Osteoblast (primary cell): ENCODE data around the gene MRRF. TPM values are rescaled to one million over a fixed set of nuclear protein-coding genes. Genes with fewer than 3 reads are reported as not detected.

ENCODE experiments used
- DNase-seq: peaks from one replicate; pipeline ENCODE4 v3.0.0; 2011; ENCODE audit warnings: low spot score, mixed read lengths; ENCODE audit not compliant: insufficient read length; ENCODE audit errors: missing footprints
- H2AFZ ChIP-seq: 2 replicates; pipeline ENCODE4 v1.6.0; 2011; ENCODE audit warnings: mild to moderate bottlenecking, low read length
- H3K27ac ChIP-seq: 2 replicates; pipeline ENCODE4 v1.5.1; 2011; ENCODE audit warnings: mild to moderate bottlenecking, low read depth, low read length, moderate library complexity
- H3K27me3 ChIP-seq: 2 replicates; pipeline ENCODE4 v1.6.0; 2012; ENCODE audit warnings: mild to moderate bottlenecking, control low read depth, inconsistent platforms, low read length, moderate library complexity; ENCODE audit not compliant: insufficient read depth
- H3K36me3 ChIP-seq: 2 replicates; pipeline ENCODE4 v1.5.1; 2011; ENCODE audit warnings: mild to moderate bottlenecking, low read length, control low read depth, moderate library complexity; ENCODE audit not compliant: insufficient read depth
- H3K4me1 ChIP-seq: 2 replicates; pipeline ENCODE4 v1.5.1; 2011; ENCODE audit warnings: mild to moderate bottlenecking, low read length, control low read depth, moderate library complexity; ENCODE audit not compliant: insufficient read depth
- H3K4me2 ChIP-seq: 2 replicates; pipeline ENCODE4 v1.6.0; 2011; ENCODE audit warnings: mild to moderate bottlenecking, low read length; ENCODE audit not compliant: insufficient read depth
- H3K4me3 ChIP-seq: fragments of 200-600 bp; sonication (generic); 3 replicates; pipeline ENCODE4 v1.5.1; 2012; ENCODE audit warnings: mild to moderate bottlenecking, low read length, inconsistent platforms; ENCODE audit not compliant: insufficient read depth
- H3K79me2 ChIP-seq: 2 replicates; pipeline ENCODE4 v1.6.0; 2012; ENCODE audit warnings: mild to moderate bottlenecking, low read length, control low read depth, inconsistent platforms; ENCODE audit not compliant: insufficient read depth
- H3K9me3 ChIP-seq: 2 replicates; pipeline ENCODE4 v1.5.1; 2011; ENCODE audit warnings: low read depth, low read length, control low read depth
- H4K20me1 ChIP-seq: 2 replicates; pipeline ENCODE4 v1.6.0; 2012; ENCODE audit warnings: mild to moderate bottlenecking, low read length, control low read depth; ENCODE audit not compliant: insufficient read depth
- CTCF ChIP-seq: IDR thresholded peaks from 2 replicates; pipeline ENCODE4 v1.5.1; 2011; ENCODE audit warnings: mild to moderate bottlenecking, low read depth, low read length, moderate library complexity; ENCODE audit errors: extremely low read depth
- total RNA-seq: library from RNA; depleted of rRNA; stranded (reverse); fragments of >200 nt; gene quantifications from 2 replicates; pipeline ENCODE4 v1.2.3, GENCODE V29; 2012

Gene MRRF
- total RNA-seq, 1 donor: 35.8 TPM

GRCh38 chr9:122277285-122277897 lies 12.7 kb downstream of the MRRF start:
- no peak overlapping the region for H2AFZ ChIP-seq
- H3K4me3 ChIP-seq: no peak overlapping the region
- H3K4me1 ChIP-seq: no peaks in the 10 kb centered on the region
- H3K36me3 ChIP-seq: peaks cover 28% of the 10 kb centered on the region
- H3K27me3 ChIP-seq: no peaks in the 10 kb centered on the region
- H3K9me3 ChIP-seq: peaks cover 3% of the 10 kb centered on the region
- H3K27ac ChIP-seq: no peak overlapping the region
- peaks cover 64% of the 10 kb centered on the region for H3K79me2 ChIP-seq
- no peak for DNase-seq
- no peak overlapping the region for H3K4me2 ChIP-seq
- peaks cover 19% of the 10 kb centered on the region for H4K20me1 ChIP-seq
- no peak for TF ChIP-seq CTCF

- no peak for DNase-seq
- no peak for TF ChIP-seq CTCF
- Histone ChIP-seq H3K9me3 (peaks cover 3% of the 10 kb centered on the region), H3K79me2 (peaks cover 42% of the 10 kb centered on the region), H3K27me3 (no peaks in the 10 kb centered on the region), H3K4me3 (no peak overlapping the region), H2AFZ (no peak overlapping the region), H4K20me1 (peaks cover 7% of the 10 kb centered on the region), H3K36me3 (peaks cover 34% of the 10 kb centered on the region), H3K27ac (no peak overlapping the region), H3K4me2 (no peak overlapping the region), H3K4me1 (no peaks in the 10 kb centered on the region)
These were observed 16.7 kb downstream of the MRRF start for GRCh38 chr9:122281368-122281767.

- peaks cover 16% of the 10 kb centered on the region for H3K79me2 ChIP-seq
- H3K4me1 ChIP-seq: no peaks in the 10 kb centered on the region
- no peak for DNase-seq
- H2AFZ ChIP-seq: no peak overlapping the region
- H3K27me3 ChIP-seq: no peaks in the 10 kb centered on the region
- H3K4me3 ChIP-seq: no peak overlapping the region
- H3K36me3 ChIP-seq: peaks cover 43% of the 10 kb centered on the region
- H3K27ac ChIP-seq: no peak overlapping the region
- no peak overlapping the region for H3K4me2 ChIP-seq
- no peaks in the 10 kb centered on the region for H4K20me1 ChIP-seq
- no peak for TF ChIP-seq CTCF
- no peaks in the 10 kb centered on the region for H3K9me3 ChIP-seq
These were observed 22.1 kb downstream of the MRRF start for GRCh38 chr9:122286764-122287163.

GRCh38 chr9:122287214-122287720 lies 22.6 kb downstream of the MRRF start:
- Histone ChIP-seq H3K36me3 (peaks cover 46% of the 10 kb centered on the region), H4K20me1 (no peaks in the 10 kb centered on the region), H3K9me3 (no peaks in the 10 kb centered on the region), H3K27ac (no peak overlapping the region), H3K27me3 (no peaks in the 10 kb centered on the region), H3K79me2 (peaks cover 12% of the 10 kb centered on the region), H3K4me2 (no peak overlapping the region), H3K4me1 (no peaks in the 10 kb centered on the region), H3K4me3 (no peak overlapping the region), H2AFZ (no peak overlapping the region)
- DNase-seq: no peak
- TF ChIP-seq CTCF: no peak
